ENCODE data around the gene KLHL13. TPM values are rescaled to one million over a fixed set of nuclear protein-coding genes. Genes with fewer than 3 reads are reported as not detected.

The KLHL13 gene
- total RNA-seq, 1 donor from 2014 or later, result not detected

GRCh38 chrX:117871796-117872195 lies 244.8 kb downstream of the KLHL13 start:
- H3K27me3 Mint-ChIP-seq, result no peaks in the 10 kb centered on the region
- H3K36me3 Mint-ChIP-seq (ENCODE audit: low read depth), result no peaks in the 10 kb centered on the region
- peaks cover 5% of the 10 kb centered on the region for H3K9me3 Mint-ChIP-seq
- DNase-seq, result no peak
- ATAC-seq (ENCODE audit: low read depth), result no peak
- no peak for TF ChIP-seq CTCF (IDR thresholded peaks at IDR 0.05)
- H3K27ac Mint-ChIP-seq, result no peak overlapping the region
- CTCF ChIA-PET, result no interaction called here
- POLR2A ChIA-PET, result no interaction called here
- no peaks in the 10 kb centered on the region for H3K4me1 Mint-ChIP-seq
- no peak overlapping the region for H3K4me3 Mint-ChIP-seq
- intact Hi-C loops (cut with micrococcal nuclease), result no loop called here

- no peak overlapping the region for H3K27ac Mint-ChIP-seq
- no peak overlapping the region for H3K4me3 Mint-ChIP-seq
- TF ChIP-seq CTCF (IDR thresholded peaks at IDR 0.05), result no peak
- no peaks in the 10 kb centered on the region for H3K4me1 Mint-ChIP-seq
- H3K27me3 Mint-ChIP-seq, result no peaks in the 10 kb centered on the region
- intact Hi-C loops (cut with micrococcal nuclease), result no loop called here
- no peaks in the 10 kb centered on the region for H3K9me3 Mint-ChIP-seq
- H3K36me3 Mint-ChIP-seq (ENCODE audit: low read depth), result no peaks in the 10 kb centered on the region
- DNase-seq (no peak), ATAC-seq (ENCODE audit: low read depth) (no peak)
- ChIA-PET CTCF (no interaction called here), POLR2A (no interaction called here)
Observed at GRCh38 chrX:117860517-117860916, 256.1 kb downstream of the KLHL13 start.

DNA sequence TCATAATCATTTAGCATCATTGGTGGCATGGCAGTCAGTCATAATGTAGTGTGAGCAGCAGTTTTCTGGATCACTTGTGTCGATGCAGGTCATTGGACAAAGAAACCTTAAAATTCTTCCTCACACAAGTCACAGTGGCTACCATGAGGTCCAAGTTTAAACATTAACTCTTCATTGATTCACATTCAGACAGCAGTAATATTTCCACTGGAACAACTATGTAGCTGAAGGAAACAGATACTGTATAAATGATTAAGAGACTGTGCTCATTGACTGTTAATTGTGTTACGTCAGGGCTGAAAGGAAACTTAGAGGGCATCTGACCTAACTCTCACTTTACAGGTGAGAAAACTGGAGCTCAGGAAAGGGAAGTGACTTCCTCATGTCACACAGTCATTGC lies 261.8 kb downstream of the KLHL13 start:
- Mint-ChIP-seq H3K4me3 (no peak overlapping the region), H3K4me1 (no peaks in the 10 kb centered on the region), H3K36me3 (ENCODE audit: low read depth) (no peaks in the 10 kb centered on the region), H3K27ac (no peak overlapping the region), H3K27me3 (no peaks in the 10 kb centered on the region), H3K9me3 (no peaks in the 10 kb centered on the region)
- CTCF ChIA-PET, result no interaction called here
- ATAC-seq (ENCODE audit: low read depth) (no peak), DNase-seq (no peak)
- TF ChIP-seq CTCF (IDR thresholded peaks at IDR 0.05), result no peak
- intact Hi-C loops (cut with micrococcal nuclease), result no loop called here
- POLR2A ChIA-PET, result no interaction called here

- Mint-ChIP-seq H3K9me3 (no peaks in the 10 kb centered on the region), H3K27me3 (no peaks in the 10 kb centered on the region), H3K4me3 (no peak overlapping the region), H3K27ac (no peak overlapping the region), H3K4me1 (no peaks in the 10 kb centered on the region), H3K36me3 (ENCODE audit: low read depth) (no peaks in the 10 kb centered on the region)
- intact Hi-C loops (cut with micrococcal nuclease), result no loop called here
- CTCF ChIA-PET, result no interaction called here
- ATAC-seq (ENCODE audit: low read depth) (no peak), DNase-seq (no peak)
- POLR2A ChIA-PET, result no interaction called here
- TF ChIP-seq CTCF (IDR thresholded peaks at IDR 0.05), result no peak
Observed at GRCh38 chrX:117851025-117851424, 265.6 kb downstream of the KLHL13 start.

Other genes with a start within 250 kb of the KLHL13 start
- gene WDR44, start 229.3 kb upstream of the KLHL13 start, total RNA-seq, result 15.3 and 18.7 TPM in 2 replicates